ENCODE results near the gene TNRC6B.
"Not testable (repeated sequence)": the region's sequence is repeated elsewhere in the genome, so short reads cannot be mapped to it uniquely, and the experiment has no call there.

Gene TNRC6B, protein sequence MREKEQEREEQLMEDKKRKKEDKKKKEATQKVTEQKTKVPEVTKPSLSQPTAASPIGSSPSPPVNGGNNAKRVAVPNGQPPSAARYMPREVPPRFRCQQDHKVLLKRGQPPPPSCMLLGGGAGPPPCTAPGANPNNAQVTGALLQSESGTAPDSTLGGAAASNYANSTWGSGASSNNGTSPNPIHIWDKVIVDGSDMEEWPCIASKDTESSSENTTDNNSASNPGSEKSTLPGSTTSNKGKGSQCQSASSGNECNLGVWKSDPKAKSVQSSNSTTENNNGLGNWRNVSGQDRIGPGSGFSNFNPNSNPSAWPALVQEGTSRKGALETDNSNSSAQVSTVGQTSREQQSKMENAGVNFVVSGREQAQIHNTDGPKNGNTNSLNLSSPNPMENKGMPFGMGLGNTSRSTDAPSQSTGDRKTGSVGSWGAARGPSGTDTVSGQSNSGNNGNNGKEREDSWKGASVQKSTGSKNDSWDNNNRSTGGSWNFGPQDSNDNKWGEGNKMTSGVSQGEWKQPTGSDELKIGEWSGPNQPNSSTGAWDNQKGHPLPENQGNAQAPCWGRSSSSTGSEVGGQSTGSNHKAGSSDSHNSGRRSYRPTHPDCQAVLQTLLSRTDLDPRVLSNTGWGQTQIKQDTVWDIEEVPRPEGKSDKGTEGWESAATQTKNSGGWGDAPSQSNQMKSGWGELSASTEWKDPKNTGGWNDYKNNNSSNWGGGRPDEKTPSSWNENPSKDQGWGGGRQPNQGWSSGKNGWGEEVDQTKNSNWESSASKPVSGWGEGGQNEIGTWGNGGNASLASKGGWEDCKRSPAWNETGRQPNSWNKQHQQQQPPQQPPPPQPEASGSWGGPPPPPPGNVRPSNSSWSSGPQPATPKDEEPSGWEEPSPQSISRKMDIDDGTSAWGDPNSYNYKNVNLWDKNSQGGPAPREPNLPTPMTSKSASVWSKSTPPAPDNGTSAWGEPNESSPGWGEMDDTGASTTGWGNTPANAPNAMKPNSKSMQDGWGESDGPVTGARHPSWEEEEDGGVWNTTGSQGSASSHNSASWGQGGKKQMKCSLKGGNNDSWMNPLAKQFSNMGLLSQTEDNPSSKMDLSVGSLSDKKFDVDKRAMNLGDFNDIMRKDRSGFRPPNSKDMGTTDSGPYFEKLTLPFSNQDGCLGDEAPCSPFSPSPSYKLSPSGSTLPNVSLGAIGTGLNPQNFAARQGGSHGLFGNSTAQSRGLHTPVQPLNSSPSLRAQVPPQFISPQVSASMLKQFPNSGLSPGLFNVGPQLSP (N-terminal part only)

DNA sequence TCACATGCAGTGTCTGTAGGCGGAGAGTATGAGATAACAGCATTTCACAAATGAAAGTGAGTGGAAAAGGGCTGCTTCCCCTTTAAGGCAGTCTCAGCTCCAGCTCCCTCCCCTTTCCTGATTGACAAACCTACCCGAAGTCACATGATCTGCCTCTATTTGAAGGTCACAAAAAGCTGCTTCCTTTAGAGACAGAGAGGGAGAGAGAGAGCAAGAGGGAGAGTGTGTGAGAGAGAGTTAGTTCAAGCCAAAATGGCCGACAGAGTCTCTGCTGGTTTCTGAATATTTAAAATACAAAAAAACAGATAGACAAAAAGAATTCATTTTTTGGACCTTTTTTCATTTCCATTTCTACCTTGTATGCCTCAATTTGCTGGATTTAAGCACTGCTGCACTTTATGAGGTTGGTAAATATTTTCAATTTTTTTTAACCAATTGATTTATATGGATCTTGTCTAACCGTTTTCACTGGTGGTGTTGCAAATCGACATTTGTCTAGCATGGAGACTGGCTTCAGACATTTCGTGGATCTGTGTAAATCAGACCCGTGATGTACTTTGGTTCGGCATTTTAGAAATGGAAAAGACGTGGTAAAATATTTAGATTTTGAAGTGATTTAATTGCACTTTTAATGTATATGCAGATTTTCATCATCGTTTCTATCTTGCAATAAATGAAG is at the start of gene TNRC6B:
TSS of gene TNRC6B (plus strand) at position 188 of the 679 bp plus-strand sequence. CDS start at position 399, 211 bp downstream.
- DNase-seq = peak; percentile 80

DNA sequence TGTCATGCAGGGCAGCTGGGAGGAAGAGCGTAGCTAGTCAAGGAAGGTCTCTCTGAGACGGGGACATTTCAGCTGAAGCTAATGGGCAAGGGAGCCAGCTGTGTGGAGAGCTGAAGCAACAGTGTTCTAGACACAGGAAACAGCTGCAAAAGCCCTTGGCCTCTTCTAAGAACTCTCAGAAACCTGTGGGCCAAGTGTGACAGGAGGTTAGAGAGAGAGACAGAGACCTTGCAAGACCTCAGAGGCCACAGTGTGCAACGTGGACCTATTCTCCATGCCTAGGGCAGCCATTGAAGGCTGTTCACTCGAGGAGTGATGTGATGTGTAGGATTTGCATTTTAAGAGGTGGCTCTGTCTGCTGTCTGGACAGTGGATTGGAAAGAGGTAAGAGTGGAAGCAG is 48.7 kb upstream of the TNRC6B start:
- DNase-seq = no peak

DNA sequence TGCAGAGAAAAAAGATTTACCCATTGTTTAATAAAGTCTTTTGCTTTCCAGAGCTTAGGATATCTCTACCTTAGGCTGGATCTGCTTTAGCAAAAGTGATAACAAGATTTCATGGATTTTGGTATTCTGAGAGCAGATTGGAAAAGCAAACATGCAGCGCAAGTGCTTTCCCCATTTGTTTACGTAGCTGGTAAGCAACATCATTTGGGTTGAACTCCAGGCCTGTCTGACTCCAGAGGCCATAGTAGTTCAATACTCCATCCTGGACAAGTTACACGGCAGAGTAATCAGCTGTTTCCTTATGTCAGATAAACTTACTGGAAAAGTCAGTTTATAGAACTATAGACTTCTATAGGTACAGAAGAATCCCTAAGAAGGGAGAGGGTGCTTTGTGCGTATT is 40.6 kb upstream of the TNRC6B start:
- no peak for DNase-seq

DNA sequence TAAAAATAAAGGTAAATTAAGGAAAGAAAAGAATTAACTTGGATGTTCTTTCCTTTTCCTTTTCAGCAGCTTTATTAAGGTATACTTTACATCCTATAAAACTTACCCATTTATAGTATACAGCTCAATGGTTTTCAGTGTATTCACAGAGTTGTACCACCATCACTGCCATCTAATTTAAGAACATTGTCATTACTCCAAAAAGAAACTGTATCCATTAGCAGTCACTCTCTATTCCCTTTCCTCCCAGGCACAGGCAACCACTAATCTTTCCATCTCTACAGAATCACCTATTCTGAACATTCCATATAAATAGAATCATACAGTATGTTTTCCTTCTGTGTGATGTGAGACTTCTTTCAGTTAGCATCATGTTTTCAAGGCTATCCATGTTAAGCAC is 38.9 kb upstream of the TNRC6B start:
- no peak for DNase-seq

DNA sequence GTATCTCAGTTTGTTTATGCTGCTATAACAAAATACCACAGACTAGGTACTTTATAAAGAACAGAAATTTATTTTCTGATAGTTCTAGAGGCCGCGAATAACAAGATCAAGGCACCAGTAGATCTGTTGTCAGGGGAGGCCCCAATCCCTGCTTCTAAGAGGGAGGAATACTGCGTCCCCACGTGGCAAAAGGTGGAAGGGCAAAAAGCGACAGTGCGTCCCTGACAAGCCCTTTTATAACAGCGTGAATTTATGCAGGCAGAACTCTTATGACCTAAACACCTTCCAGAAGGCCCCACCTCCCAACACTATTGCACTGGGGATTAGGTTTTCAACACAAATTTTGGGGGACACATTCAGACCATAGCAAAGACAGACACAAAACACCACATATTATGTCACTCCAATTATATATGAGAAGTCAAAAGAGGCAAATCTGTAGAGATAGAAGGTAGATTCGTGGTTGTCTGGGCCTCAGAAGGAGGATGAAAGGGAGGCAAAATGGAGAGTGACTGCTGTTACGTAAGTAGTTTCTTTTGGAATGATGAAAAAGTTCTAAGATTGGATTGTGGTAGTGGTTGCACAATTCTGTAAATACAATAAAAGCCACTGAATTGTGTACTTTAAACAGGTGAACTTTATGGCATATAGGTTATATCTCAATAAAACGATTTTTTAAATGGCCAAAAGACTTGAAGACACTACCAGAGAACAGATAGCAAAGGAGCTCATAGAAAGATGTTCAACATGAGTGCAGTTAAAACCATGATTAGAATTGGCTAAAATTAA is 30.1 kb upstream of the TNRC6B start:
- no peak for DNase-seq

DNA sequence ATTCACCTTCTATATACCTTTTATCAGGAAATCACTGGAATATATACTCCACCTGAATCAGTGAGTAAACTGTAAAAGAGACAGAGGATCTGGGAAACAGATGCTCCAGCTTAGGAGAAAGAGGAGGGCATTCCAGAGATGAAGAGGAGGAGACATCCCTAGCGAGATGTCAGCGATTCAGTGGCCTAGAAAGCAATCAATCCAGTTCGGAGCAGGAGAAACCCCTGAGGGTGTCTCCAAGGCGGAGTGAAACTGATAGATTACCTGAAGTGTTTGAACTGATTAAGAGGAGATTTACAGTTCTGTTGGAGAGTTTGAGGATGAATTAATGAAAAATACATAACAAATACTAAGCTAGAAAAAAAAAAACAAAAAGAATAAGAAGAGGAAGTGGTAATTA is 24.5 kb upstream of the TNRC6B start:
- no peak for DNase-seq

DNA sequence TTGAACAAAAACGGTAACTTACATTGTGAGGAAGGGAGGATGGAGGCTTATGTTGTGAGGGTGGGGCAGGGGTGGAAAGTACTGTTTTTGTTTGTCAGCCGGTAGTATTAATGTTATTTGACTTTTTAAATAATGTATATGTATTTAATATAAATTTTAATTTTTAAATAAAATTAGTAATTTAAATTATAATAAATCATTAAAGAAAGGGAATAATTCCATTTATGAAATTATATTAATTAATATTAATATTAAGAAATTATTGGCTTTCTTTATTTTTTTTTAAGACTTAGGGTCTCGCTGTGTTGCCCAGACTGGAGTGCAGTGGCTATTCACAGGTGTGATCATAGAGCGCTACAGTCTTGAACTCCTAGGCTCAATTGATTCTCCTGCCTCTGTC is 24.0 kb upstream of the TNRC6B start:
- DNase-seq = no peak

DNA sequence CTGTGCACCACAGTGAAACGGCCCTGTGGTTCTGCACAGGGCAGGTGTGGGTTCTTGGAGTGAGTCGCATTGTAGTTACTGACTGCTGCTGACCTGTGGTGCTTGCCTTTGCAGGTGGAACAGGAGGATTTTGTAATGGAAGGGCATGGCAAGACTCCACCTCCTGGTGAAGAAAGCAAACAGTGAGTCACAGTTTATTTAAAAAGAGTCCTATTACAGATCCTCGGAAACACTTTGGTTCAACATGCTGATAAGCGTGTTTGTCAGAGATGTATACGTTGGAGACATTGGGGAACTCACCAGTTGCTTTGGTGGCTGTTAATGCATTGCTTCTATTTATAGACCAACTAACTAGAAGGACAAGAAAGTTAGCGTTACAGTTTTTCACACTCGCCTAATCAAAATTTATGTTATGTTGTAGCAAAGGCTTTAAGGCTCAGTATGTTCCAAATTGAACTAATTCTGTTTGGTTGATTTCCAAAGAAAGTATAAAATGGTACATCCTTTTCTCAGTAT is 21.7 kb upstream of the TNRC6B start:
- no peak for DNase-seq

DNA sequence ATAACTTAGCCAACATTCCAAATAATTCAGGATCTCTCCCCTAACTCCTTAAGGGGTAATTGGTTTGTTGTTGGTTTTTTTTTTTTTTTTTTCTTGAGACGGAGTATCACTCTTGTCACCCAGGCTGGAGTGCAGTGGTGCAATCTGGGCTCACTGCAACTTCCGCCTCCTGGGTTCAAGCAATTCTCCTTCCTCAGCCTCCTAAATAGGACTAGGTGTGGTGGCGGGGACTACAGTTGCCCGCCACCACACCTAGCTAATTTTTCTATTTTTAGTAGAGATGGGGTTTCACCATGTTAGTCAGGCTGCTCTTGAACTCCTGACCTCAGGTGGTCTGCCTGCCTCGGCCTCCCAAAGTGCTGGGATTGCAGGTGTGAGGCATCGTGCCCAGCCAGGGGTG is 21.0 kb upstream of the TNRC6B start:
- DNase-seq = not testable (repeated sequence)

DNA sequence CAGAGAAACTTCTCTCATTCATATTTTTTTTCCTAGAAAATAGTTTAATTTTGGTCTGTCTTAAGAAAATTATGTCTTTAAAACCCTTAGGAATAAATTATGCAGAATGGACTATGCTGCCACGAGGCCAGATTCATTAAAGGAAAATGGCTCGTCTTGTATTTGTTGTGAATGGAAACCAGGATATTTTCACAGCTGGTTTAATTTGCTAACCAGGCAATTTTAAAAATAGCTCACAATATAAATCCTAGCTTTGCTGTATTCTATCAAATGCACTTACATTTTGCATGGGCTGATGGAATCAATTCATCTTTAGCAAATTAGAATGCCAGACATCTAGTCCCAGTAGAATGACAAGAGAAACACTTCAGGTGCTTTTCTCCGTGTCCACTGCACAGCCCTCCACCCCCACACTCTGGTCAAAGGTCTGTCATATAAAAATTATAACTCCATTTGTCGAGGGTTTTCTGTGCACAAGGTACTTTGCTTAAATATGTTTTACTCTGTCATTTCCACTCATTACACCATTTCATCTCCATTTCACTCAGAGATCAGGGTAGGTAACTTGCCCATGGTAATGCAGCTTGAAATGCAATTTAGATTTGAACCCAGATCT is 20.3 kb upstream of the TNRC6B start:
- DNase-seq = no peak

DNA sequence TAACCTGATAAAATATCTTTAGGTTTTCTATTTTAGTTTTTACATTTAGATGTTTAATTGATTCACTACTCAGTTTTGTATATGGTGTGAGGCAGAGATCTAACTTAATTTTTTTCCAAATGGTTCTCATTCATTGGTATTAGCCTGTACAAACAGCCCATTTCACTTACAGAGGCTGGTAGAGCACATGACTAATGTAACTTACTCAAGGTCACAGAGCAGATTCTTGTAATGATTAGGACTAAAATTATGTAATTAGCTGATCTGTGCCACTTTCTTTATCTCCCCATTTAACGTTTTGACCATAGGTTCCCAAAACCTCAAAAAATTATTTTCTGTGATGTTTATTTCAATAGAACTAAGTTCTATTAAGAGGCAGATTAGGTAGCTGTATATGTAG is 16.5 kb upstream of the TNRC6B start:
- no peak for DNase-seq

DNA sequence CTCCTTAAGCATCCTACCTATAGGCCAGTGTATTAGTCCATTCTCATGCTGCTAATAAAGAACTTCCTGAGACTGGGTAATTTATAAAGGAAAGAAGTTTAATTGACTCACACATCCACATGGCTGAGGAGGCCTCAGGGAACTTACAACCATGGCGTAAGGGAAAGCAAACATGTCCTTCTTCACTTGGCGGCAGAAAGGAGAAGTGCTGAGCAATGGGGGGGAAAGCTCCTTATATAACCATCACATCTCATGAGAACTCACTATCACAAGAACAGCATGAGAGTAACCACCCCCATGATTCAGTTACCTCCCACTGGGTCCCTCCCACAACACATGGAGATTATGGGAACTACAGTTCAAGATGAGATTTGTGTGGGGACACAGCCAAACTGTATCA is 12.2 kb upstream of the TNRC6B start:
- DNase-seq = not testable (repeated sequence)

DNA sequence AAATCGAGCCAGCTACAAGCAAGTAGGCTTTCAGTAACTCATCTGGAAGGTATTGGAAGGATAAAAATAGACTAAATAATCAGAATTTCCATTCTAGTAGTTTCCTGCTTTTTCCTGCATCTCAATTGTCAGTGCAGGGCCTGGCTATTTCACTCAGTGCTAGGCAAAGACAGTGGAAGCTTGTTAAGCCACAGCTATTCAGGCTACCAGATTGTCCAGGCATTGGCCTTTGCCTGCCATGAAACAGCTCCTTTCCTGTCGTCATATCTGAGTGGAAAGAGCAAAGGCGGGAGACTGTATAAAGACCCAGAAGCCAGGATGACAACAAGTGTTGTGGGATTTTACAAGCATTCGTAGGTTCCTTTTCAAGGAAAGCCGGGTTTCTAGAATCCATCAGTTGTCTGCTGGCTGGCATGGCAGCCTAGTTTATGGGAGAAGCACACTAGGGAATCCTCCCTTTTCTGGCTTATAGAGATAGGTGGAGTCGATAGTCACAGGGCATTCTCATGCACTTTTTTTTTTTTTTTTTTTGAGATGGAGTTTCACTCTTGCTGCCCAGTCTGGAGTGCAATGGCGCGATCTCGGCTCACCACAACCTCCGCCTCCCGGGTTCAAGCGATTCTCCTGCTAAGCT is 2.0 kb upstream of the TNRC6B start:
- no peak for DNase-seq

DNA sequence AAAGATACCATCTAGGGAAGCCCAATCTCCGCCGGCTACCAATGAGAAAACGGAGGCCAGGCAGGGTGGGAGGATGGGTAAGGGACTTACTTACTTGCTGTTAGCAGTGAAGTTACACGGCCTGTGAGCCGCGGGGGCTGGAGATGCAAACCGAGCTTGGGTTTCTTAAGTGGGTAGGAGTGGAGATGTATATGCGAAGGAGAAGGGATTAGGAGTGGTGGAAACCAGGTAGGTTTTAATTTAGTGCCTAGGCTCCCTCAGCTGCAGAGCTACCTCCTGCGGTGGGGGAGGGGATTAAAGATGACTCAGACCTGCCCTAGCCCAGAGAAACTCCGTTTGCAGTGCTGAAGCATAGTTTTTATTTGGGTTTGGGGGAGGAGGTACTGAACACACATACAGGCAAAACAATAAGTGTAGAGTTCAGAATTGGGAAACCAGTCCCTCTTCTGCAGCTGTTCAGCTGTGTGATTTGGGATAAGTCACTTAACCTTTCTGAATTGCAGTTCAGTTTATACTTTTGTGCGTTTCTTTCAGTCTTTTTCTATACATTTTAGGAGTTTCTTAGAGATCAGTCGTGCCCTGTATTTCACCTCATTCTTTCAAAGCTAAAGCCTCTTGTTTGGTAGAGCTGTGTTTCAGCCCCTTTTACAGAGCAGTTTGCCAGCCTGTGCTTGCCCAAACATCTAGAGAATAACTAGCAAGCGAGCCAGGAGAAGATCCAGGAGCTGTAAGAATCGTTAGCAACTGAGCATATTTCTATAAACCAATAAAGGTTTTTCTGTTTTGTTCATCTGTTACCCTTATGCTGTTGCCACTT is 596 bp upstream of the TNRC6B start:
- DNase-seq = peak; percentile 82

DNA sequence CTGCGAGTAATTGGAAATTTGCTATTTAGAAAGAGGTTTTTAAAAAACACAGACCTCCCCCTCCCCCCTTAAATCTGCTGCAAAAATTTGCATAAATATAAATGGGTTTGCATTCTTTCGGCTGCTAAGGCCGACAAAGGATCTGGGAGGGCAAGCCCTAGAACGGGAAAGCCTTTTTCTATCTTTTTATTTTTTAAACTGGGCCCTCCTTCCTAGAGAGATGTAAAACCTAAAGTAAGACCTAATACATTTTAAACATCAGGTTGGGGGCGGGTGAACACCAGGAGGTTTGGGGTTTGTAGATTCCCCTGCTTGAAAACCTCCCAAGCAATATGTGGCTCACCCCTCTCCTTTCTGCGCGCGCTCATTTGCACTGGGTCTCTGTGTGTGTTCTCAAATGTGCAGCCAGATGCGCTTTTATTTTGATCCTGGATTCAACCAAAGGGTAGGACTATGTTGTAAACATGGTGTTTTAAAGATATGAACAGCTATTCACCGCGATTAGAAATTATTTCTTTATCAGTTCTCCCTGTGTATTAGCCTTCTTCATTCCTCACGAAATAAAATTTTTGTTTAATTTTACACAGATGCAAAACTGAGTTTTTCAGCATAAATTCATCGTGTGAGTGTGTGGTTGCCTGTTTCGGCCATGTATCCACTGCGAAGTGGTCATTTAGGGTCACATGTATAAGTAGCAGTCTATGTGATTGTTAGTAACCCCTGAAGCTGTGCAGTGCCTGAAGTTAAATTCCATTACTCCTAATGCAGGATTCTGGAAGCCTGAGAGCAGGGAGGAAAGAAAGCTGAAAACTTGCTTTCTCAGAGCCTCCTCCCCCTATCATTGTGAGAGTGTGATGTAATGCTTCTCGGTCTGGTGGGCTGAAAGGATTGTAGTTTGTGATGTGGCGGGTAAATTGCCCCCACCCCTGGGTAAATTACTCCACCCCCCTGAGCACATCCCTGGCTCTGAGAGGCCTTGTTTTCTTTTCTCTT is 988 bp downstream of the TNRC6B start:
- DNase-seq = peak; percentile 45

DNA sequence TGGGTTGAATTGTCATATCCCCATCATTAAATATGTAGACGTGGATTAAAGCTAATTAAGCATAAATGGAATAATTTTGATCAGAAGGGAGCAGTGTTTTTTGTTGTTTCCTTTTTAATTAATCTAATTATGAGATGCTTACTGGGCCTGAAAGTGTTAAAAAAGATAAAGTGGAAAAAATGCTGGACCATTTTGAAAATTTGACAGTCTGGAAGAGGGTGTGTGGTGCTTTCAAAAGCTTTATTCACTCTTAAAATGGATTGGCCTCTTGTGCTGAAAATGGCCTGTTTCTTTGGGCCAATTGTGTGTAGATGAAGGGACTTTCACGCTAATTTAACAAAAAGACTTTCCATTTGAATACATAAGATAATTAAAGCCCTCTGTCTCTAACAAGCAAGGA is 1.8 kb downstream of the TNRC6B start:
- DNase-seq = no peak

DNA sequence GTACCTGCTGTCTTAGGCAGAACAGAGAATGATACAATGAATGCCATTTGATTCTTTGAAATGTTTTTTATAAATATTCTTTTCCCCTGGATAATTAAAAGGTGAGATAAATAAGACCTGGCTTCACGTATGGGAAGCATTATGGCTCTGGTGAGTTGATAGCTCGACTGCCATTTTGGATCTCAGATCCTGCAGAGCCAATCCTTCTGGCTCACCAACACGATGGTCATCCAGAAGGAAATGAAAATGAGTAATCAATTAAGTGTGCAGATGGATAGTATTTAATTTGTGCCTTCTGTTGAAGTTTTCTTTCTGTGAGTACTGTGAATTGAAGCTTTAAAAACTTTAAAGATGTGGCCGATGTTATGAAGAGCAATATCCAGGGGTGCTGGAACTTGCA is 2.7 kb downstream of the TNRC6B start:
- no peak for DNase-seq

DNA sequence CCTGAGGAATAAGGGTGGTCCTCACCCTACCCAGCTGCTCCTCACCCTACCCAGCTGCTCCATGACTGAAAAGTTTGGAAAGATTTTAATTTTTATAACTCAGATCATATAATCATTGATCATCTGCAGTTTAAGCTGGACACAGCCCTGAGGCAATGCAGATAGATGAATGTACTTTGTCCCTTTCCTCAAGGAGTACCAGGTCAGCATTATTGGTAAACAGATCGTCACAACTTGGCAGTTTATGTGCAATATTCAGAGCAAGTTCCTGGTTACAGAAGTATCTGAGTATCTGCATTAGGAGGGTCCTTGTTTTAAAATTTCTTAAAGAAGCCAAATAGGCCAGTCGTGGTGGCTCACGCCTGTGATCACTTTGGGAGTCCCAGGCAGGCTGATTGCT is 3.6 kb downstream of the TNRC6B start:
- DNase-seq = no peak
